BLaER1 (cell line): ENCODE results near the gene LSG1.

ENCODE experiments used
- H3K27ac ChIP-seq: shearing (Covaris generic); formaldehyde crosslinking; 2 replicates; pipeline ENCODE4 v1.8.1; 2022
- H3K27me3 ChIP-seq: shearing (Covaris generic); formaldehyde crosslinking; 2 replicates; pipeline ENCODE4 v1.8.1; 2022
- H3K36me3 ChIP-seq: shearing (Covaris generic); formaldehyde crosslinking; 2 replicates; pipeline ENCODE4 v1.8.1; 2022
- H3K4me1 ChIP-seq: shearing (Covaris generic); formaldehyde crosslinking; 2 replicates; pipeline ENCODE4 v1.8.1; 2022
- H3K4me2 ChIP-seq: shearing (Covaris generic); formaldehyde crosslinking; 2 replicates; pipeline ENCODE4 v1.8.1; 2022
- H3K4me3 ChIP-seq: shearing (Covaris generic); formaldehyde crosslinking; 2 replicates; pipeline ENCODE4 v1.8.1; 2022
- H3K9ac ChIP-seq: shearing (Covaris generic); formaldehyde crosslinking; 2 replicates; pipeline ENCODE4 v1.8.1; 2022
- H3K9me3 ChIP-seq: shearing (Covaris generic); formaldehyde crosslinking; 2 replicates; pipeline ENCODE4 v1.8.1; 2022
- H4K20me1 ChIP-seq: shearing (Covaris generic); formaldehyde crosslinking; 2 replicates; pipeline ENCODE4 v1.8.1; 2022
- Cebpa-rat ChIP-seq: shearing (Covaris generic); IDR thresholded peaks from 2 replicates; pipeline ENCODE4 v1.8.1; 2022

The LSG1 gene

GRCh38 chr3:194622621-194623340 lies 49.2 kb downstream of the LSG1 start:
- no peak for TF ChIP-seq Cebpa-rat
- Histone ChIP-seq H4K20me1 (no peaks in the 10 kb centered on the region), H3K9me3 (no peaks in the 10 kb centered on the region), H3K36me3 (peaks cover 35% of the 10 kb centered on the region), H3K4me1 (peaks cover 54% of the 10 kb centered on the region), H3K4me3 (no peak overlapping the region), H3K27ac (no peak overlapping the region), H3K4me2 (peak overlapping the region; percentile 78), H3K9ac (no peak overlapping the region), H3K27me3 (no peaks in the 10 kb centered on the region)

DNA sequence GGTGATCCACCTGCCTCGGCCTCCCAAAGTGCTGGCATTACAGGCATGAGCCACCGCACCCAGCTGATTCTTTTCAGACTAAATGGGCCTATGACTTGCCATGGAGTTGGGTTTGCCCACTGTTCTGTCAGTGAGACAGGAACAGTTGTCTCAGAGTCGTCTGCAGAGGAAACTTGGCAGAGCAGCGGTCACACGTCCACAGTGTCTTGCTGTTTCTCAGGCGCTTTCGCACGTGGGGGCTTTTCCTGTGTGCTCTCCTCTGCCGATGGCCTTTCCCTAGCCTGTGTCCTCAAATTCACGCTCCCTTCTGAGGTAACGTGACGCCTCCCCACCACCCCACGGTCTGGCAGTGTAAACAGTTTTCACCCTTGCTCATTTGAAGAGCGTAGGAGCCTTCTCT lies 50.0 kb downstream of the LSG1 start:
- no peaks in the 10 kb centered on the region for H4K20me1 ChIP-seq
- H3K9ac ChIP-seq: peak overlapping the region; percentile 69; the same call in 1 of the 2 replicates
- TF ChIP-seq Cebpa-rat: no peak
- H3K36me3 ChIP-seq: peaks cover 32% of the 10 kb centered on the region
- peak overlapping the region; percentile 78 for H3K4me2 ChIP-seq
- H3K27me3 ChIP-seq: no peaks in the 10 kb centered on the region
- H3K27ac ChIP-seq: peak overlapping the region; percentile 80; the same call in 1 of the 2 replicates
- H3K4me1 ChIP-seq: peaks cover 60% of the 10 kb centered on the region
- no peaks in the 10 kb centered on the region for H3K9me3 ChIP-seq
- no peak overlapping the region for H3K4me3 ChIP-seq

- H3K27me3 ChIP-seq: no peaks in the 10 kb centered on the region
- peaks cover 73% of the 10 kb centered on the region for H3K4me1 ChIP-seq
- H3K9me3 ChIP-seq: no peaks in the 10 kb centered on the region
- H3K36me3 ChIP-seq: peaks cover 29% of the 10 kb centered on the region
- H3K4me3 ChIP-seq: no peak overlapping the region
- no peaks in the 10 kb centered on the region for H4K20me1 ChIP-seq
- H3K9ac ChIP-seq: no peak overlapping the region
- H3K4me2 ChIP-seq: peak overlapping the region; percentile 78
- TF ChIP-seq Cebpa-rat: no peak
- peak overlapping the region; percentile 80; the same call in 1 of the 2 replicates for H3K27ac ChIP-seq
Observed at GRCh38 chr3:194620196-194620595, 51.8 kb downstream of the LSG1 start.

- Histone ChIP-seq H4K20me1 (no peaks in the 10 kb centered on the region), H3K4me2 (no peak overlapping the region), H3K27ac (peak overlapping the region; percentile 19), H3K9ac (no peak overlapping the region), H3K4me3 (no peak overlapping the region), H3K9me3 (no peaks in the 10 kb centered on the region), H3K36me3 (peaks cover 29% of the 10 kb centered on the region), H3K4me1 (peaks cover 73% of the 10 kb centered on the region), H3K27me3 (no peaks in the 10 kb centered on the region)
- TF ChIP-seq Cebpa-rat: no peak
Observed at GRCh38 chr3:194619741-194620140, 52.2 kb downstream of the LSG1 start.

DNA sequence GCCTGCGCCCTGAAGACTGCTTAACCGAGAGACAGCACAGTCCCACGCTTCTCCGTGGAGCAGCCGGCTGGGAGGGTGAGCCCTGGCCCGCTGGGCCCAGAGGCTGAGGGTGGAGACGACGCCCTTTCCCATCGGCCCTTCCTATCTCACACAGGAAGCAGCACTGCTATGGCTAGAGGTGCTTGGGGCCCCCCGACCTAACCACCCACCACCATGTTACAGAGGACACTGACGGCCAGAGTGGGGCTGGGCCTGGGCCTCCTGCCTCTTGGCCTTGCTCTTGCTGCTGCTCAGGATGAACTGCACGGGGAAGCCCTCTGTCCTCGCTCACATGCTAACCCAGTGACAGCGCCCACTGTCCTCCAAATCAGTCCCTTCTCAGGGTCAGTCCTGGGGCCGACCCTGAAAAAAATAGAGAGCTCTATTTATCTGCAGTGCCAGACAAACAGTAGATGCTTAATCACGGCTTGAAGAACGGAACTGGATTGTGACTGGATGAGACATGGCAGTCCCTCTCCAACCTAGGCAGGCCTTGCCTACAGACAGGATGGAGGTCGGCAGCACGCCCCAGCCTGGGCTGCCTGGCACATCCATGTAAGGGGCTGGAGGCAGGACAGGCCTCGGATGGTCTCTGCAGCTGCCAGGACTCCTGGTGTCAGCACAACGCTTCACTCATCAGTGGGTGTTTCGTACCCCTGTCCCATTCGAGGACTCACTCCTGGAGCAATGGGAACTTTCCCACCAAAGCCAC lies 53.0 kb downstream of the LSG1 start:
- Histone ChIP-seq H3K9me3 (no peaks in the 10 kb centered on the region), H3K36me3 (peaks cover 34% of the 10 kb centered on the region), H3K27ac (peak overlapping the region; percentile 22; the same call in 1 of the 2 replicates), H4K20me1 (no peaks in the 10 kb centered on the region), H3K4me1 (peaks cover 67% of the 10 kb centered on the region), H3K4me2 (no peak overlapping the region), H3K27me3 (no peaks in the 10 kb centered on the region), H3K9ac (no peak overlapping the region), H3K4me3 (no peak overlapping the region)
- TF ChIP-seq Cebpa-rat: no peak

DNA sequence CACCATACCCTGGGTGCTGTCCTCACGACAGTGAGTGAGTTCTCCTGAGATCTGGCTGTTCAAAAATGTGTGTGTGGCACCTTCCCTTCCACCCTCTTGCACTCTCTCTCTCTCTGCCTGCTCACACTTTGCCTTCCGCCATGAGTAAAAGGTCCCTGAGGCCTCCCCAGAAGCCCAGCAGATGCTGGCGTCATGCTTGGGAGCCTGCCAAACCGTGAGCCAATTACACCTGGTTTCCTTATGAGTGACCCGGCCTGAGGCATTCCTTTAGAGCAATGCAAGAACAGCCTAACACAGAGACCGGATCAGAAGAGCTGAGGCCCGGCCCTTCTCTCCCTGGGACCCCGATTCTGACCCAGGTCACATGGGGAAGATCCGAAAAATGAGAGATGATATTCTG lies 54.2 kb downstream of the LSG1 start:
- no peak for TF ChIP-seq Cebpa-rat
- H3K36me3 ChIP-seq: peaks cover 41% of the 10 kb centered on the region
- H3K9ac ChIP-seq: no peak overlapping the region
- no peak overlapping the region; the same call in 1 of the 2 replicates for H3K27ac ChIP-seq
- peaks cover 55% of the 10 kb centered on the region for H3K4me1 ChIP-seq
- no peak overlapping the region for H3K4me2 ChIP-seq
- H3K9me3 ChIP-seq: no peaks in the 10 kb centered on the region
- no peaks in the 10 kb centered on the region for H3K27me3 ChIP-seq
- H4K20me1 ChIP-seq: no peaks in the 10 kb centered on the region
- no peak overlapping the region for H3K4me3 ChIP-seq

DNA sequence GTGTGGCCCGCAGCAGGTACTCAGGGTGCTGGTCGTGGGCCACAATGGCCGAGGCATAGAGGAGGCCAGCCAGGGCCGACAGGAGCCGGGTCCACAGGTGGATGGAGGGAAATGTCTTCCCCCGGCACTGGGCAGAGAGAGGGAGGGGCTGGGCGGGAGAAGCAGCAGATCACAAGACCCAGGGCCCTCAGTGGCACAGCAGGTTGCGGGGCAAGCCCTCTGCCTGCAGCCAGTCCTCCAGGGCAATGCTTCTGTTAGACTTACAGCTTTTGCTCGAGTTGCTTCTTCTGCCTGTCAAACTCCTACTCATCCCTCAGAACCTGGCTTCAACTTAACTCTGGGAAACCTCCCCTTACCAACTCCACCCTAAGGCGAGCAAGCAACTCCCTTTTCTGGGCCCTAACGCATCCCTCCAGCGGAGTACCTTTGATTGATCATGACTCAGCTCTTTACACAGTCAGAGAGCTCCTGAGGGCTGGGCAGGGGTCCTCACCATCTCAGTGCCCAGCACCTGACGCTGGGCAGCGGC lies 54.8 kb downstream of the LSG1 start:
- Histone ChIP-seq H3K27ac (peak overlapping the region; percentile 23), H3K9ac (0 out of 2 replicates have a peak overlapping the region, but pooled peaks have one; percentile 3), H3K4me3 (no peak overlapping the region), H3K36me3 (peaks cover 38% of the 10 kb centered on the region), H4K20me1 (no peaks in the 10 kb centered on the region), H3K4me1 (peaks cover 52% of the 10 kb centered on the region), H3K27me3 (no peaks in the 10 kb centered on the region), H3K9me3 (no peaks in the 10 kb centered on the region), H3K4me2 (peak overlapping the region; percentile 62; the same call in 1 of the 2 replicates)
- TF ChIP-seq Cebpa-rat: no peak

GRCh38 chr3:194615226-194615625 lies 56.8 kb downstream of the LSG1 start:
- Histone ChIP-seq H3K4me3 (no peak overlapping the region), H3K27me3 (no peaks in the 10 kb centered on the region), H4K20me1 (no peaks in the 10 kb centered on the region), H3K9ac (no peak overlapping the region), H3K27ac (no peak overlapping the region), H3K9me3 (no peaks in the 10 kb centered on the region), H3K4me1 (peaks cover 36% of the 10 kb centered on the region), H3K36me3 (peaks cover 43% of the 10 kb centered on the region), H3K4me2 (no peak overlapping the region)
- TF ChIP-seq Cebpa-rat: no peak

DNA sequence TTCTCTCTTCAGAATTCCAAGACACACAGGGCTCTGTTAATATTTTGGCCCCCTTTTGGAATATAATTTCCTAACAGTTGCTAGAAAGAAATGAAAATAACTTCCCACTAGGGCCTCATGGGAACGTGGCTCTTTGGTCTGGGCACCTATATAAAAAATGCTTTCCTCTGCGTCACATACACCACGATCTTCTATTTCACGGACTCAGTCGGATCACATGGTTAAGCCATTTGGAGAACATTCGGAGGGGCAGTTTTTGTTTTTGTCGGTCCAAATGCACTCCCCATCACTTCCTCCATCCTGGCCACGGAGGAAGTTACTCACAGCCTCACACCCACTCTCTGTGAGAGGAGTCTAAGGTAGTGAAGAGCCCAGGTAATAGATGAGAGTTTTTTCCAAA lies 59.8 kb downstream of the LSG1 start:
- H3K4me2 ChIP-seq: peak overlapping the region; percentile 54
- no peaks in the 10 kb centered on the region for H3K27me3 ChIP-seq
- H3K4me1 ChIP-seq: peaks cover 22% of the 10 kb centered on the region
- H3K9ac ChIP-seq: no peak overlapping the region
- H3K36me3 ChIP-seq: peaks cover 45% of the 10 kb centered on the region
- H3K4me3 ChIP-seq: no peak overlapping the region
- no peak overlapping the region for H3K27ac ChIP-seq
- no peaks in the 10 kb centered on the region for H4K20me1 ChIP-seq
- TF ChIP-seq Cebpa-rat: no peak
- no peaks in the 10 kb centered on the region for H3K9me3 ChIP-seq

GRCh38 chr3:194610689-194611088 lies 61.3 kb downstream of the LSG1 start:
- Histone ChIP-seq H3K9me3 (peaks cover 5% of the 10 kb centered on the region), H4K20me1 (no peaks in the 10 kb centered on the region), H3K9ac (no peak overlapping the region), H3K36me3 (peaks cover 44% of the 10 kb centered on the region), H3K4me1 (peaks cover 14% of the 10 kb centered on the region), H3K27ac (no peak overlapping the region), H3K4me3 (no peak overlapping the region), H3K4me2 (no peak overlapping the region), H3K27me3 (no peaks in the 10 kb centered on the region)
- TF ChIP-seq Cebpa-rat: no peak
